ENCODE data around the gene CTNND2.

CTNND2 gene

GRCh38 chr5:11273180-11273903 lies 630.9 kb downstream of the CTNND2 start:
- no peaks in the 10 kb centered on the region for H3K27me3 ChIP-seq (ENCODE audit: low read depth, low read length)
- H3K9me3 ChIP-seq (ENCODE audit: control insufficient read depth in 1 of 2, low read length in 2 of 2): no peaks in the 10 kb centered on the region
- H3K4me1 ChIP-seq (ENCODE audit: control insufficient read depth in 1 of 2, insufficient read depth in 2 of 2, low read length in 2 of 2): no peaks in the 10 kb centered on the region
- H3K27ac ChIP-seq (ENCODE audit: low read length): no peak overlapping the region
- H3K36me3 ChIP-seq (ENCODE audit: control insufficient read depth in 1 of 2, insufficient read depth in 2 of 2, low read length in 2 of 2): no peaks in the 10 kb centered on the region
- no peak overlapping the region for H3K4me3 ChIP-seq (ENCODE audit: low read depth in 1 of 2, low read length in 2 of 2)

- no peak overlapping the region for H3K27ac ChIP-seq (ENCODE audit: low read length)
- no peak overlapping the region for H3K4me3 ChIP-seq (ENCODE audit: low read depth in 1 of 2, low read length in 2 of 2)
- no peaks in the 10 kb centered on the region for H3K27me3 ChIP-seq (ENCODE audit: low read depth, low read length)
- H3K36me3 ChIP-seq (ENCODE audit: control insufficient read depth in 1 of 2, insufficient read depth in 2 of 2, low read length in 2 of 2): no peaks in the 10 kb centered on the region
- no peaks in the 10 kb centered on the region for H3K9me3 ChIP-seq (ENCODE audit: control insufficient read depth in 1 of 2, low read length in 2 of 2)
- H3K4me1 ChIP-seq (ENCODE audit: control insufficient read depth in 1 of 2, insufficient read depth in 2 of 2, low read length in 2 of 2): no peaks in the 10 kb centered on the region
Measured at GRCh38 chr5:11269515-11269914, 634.7 kb downstream of the CTNND2 start.

DNA sequence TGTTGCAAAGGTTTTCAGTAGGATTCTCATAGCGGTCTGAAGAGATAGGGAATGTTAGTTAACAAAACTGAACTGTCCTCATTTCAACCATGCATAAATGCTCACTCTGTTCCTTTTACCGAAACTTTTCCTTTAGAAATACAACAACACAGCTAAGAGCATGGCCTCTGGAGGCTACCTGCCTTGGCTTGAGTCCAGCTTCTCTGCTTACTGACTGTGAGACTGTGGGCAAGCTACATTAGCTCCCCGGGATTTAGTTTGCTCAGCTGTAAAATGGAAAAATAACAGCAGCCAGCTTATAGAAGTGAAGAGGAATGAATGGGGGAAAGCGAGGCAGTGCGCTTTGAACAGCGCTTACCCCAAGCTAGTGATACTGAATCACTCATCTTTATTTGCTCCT lies 635.4 kb downstream of the CTNND2 start:
- no peak overlapping the region for H3K4me3 ChIP-seq (ENCODE audit: low read depth in 1 of 2, low read length in 2 of 2)
- no peaks in the 10 kb centered on the region for H3K4me1 ChIP-seq (ENCODE audit: control insufficient read depth in 1 of 2, insufficient read depth in 2 of 2, low read length in 2 of 2)
- H3K36me3 ChIP-seq (ENCODE audit: control insufficient read depth in 1 of 2, insufficient read depth in 2 of 2, low read length in 2 of 2): no peaks in the 10 kb centered on the region
- no peaks in the 10 kb centered on the region for H3K9me3 ChIP-seq (ENCODE audit: control insufficient read depth in 1 of 2, low read length in 2 of 2)
- no peak overlapping the region for H3K27ac ChIP-seq (ENCODE audit: low read length)
- H3K27me3 ChIP-seq (ENCODE audit: low read depth, low read length): no peaks in the 10 kb centered on the region

GRCh38 chr5:11266331-11266730 lies 637.9 kb downstream of the CTNND2 start:
- H3K9me3 ChIP-seq (ENCODE audit: control insufficient read depth in 1 of 2, low read length in 2 of 2): no peaks in the 10 kb centered on the region
- H3K36me3 ChIP-seq (ENCODE audit: control insufficient read depth in 1 of 2, insufficient read depth in 2 of 2, low read length in 2 of 2): no peaks in the 10 kb centered on the region

DNA sequence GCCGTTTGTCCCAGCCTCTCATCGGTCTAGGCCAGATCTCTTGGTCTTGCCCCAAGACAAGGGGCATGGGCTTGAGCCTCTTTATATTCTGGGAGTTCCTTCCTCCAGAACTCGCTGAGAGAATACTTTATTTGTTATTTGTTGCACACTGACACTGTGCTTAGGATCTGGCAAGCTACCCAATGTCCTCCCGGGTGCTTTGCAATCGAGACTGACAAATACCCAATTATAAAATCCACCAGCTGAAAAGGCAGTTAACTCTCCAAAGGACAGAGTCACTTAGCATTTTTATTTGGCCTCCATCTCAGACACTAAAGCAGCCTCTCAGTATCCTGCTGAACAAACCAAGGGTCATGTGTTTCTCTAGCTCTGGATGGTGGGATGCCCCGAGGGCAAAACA lies 643.0 kb downstream of the CTNND2 start:
- Histone ChIP-seq H3K9me3 (ENCODE audit: control insufficient read depth in 1 of 2, low read length in 2 of 2) (no peaks in the 10 kb centered on the region), H3K27me3 (ENCODE audit: low read depth, low read length) (no peaks in the 10 kb centered on the region), H3K27ac (ENCODE audit: low read length) (no peak overlapping the region), H3K4me3 (ENCODE audit: low read depth in 1 of 2, low read length in 2 of 2) (no peak overlapping the region), H3K4me1 (ENCODE audit: control insufficient read depth in 1 of 2, insufficient read depth in 2 of 2, low read length in 2 of 2) (no peaks in the 10 kb centered on the region), H3K36me3 (ENCODE audit: control insufficient read depth in 1 of 2, insufficient read depth in 2 of 2, low read length in 2 of 2) (no peaks in the 10 kb centered on the region)

More at GRCh38 chr5:11266331-11266730, 637.9 kb downstream of the CTNND2 start:
- Histone ChIP-seq H3K4me3 (ENCODE audit: low read depth in 1 of 2, low read length in 2 of 2) (no peak overlapping the region), H3K27me3 (ENCODE audit: low read depth, low read length) (no peaks in the 10 kb centered on the region), H3K4me1 (ENCODE audit: control insufficient read depth in 1 of 2, insufficient read depth in 2 of 2, low read length in 2 of 2) (no peaks in the 10 kb centered on the region), H3K27ac (ENCODE audit: low read length) (no peak overlapping the region)

- H3K36me3 ChIP-seq (ENCODE audit: control insufficient read depth in 1 of 2, insufficient read depth in 2 of 2, low read length in 2 of 2): no peaks in the 10 kb centered on the region
- H3K27ac ChIP-seq (ENCODE audit: low read length): no peak overlapping the region
- no peaks in the 10 kb centered on the region for H3K9me3 ChIP-seq (ENCODE audit: control insufficient read depth in 1 of 2, low read length in 2 of 2)
- no peaks in the 10 kb centered on the region for H3K27me3 ChIP-seq (ENCODE audit: low read depth, low read length)
- no peak overlapping the region for H3K4me3 ChIP-seq (ENCODE audit: low read depth in 1 of 2, low read length in 2 of 2)
- H3K4me1 ChIP-seq (ENCODE audit: control insufficient read depth in 1 of 2, insufficient read depth in 2 of 2, low read length in 2 of 2): no peaks in the 10 kb centered on the region
Measured at GRCh38 chr5:11258001-11258400, 646.2 kb downstream of the CTNND2 start.

DNA sequence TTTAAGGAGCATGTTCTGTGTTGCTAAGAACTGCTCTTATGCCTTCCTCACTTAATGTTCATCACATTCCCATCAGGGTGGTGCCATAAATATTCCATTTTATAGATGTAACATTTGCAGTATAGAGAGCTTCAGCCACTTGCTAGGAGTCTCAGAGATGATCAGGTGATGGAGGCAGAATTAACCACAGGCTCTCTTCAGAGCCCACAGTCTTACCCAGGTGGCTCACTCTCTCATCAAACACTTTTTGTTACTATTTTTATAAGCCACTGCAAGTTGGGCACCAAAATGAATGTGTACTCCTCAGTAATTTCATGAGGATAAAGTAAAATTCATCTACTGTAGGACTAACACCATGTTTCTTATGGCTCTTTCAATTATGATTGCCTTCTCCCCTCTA lies 651.7 kb downstream of the CTNND2 start:
- Histone ChIP-seq H3K4me1 (ENCODE audit: control insufficient read depth in 1 of 2, insufficient read depth in 2 of 2, low read length in 2 of 2) (no peaks in the 10 kb centered on the region), H3K27ac (ENCODE audit: low read length) (no peak overlapping the region), H3K4me3 (ENCODE audit: low read depth in 1 of 2, low read length in 2 of 2) (no peak overlapping the region), H3K9me3 (ENCODE audit: control insufficient read depth in 1 of 2, low read length in 2 of 2) (no peaks in the 10 kb centered on the region), H3K27me3 (ENCODE audit: low read depth, low read length) (no peaks in the 10 kb centered on the region), H3K36me3 (ENCODE audit: control insufficient read depth in 1 of 2, insufficient read depth in 2 of 2, low read length in 2 of 2) (no peaks in the 10 kb centered on the region)

DNA sequence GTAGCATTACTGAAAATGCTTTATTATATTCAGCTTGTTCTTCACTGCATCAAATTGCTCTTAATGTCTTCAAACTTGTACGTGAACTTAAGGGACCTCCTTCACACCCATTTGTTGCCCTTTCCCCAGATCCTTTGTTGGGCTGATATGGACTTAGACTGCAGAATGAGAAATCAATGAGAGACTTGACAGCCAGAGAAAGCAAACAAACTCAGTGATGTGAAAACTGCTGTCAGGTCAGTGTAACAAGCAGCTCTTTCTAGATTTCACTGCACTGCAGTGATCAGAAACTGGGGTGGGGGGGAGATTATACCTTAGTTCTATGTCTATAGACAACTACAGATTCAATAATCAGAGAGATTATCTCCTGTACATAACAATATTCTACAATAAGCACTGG lies 652.2 kb downstream of the CTNND2 start:
- H3K36me3 ChIP-seq (ENCODE audit: control insufficient read depth in 1 of 2, insufficient read depth in 2 of 2, low read length in 2 of 2): no peaks in the 10 kb centered on the region
- no peak overlapping the region for H3K4me3 ChIP-seq (ENCODE audit: low read depth in 1 of 2, low read length in 2 of 2)
- no peaks in the 10 kb centered on the region for H3K4me1 ChIP-seq (ENCODE audit: control insufficient read depth in 1 of 2, insufficient read depth in 2 of 2, low read length in 2 of 2)
- no peak overlapping the region for H3K27ac ChIP-seq (ENCODE audit: low read length)
- H3K27me3 ChIP-seq (ENCODE audit: low read depth, low read length): no peaks in the 10 kb centered on the region
- no peaks in the 10 kb centered on the region for H3K9me3 ChIP-seq (ENCODE audit: control insufficient read depth in 1 of 2, low read length in 2 of 2)

DNA sequence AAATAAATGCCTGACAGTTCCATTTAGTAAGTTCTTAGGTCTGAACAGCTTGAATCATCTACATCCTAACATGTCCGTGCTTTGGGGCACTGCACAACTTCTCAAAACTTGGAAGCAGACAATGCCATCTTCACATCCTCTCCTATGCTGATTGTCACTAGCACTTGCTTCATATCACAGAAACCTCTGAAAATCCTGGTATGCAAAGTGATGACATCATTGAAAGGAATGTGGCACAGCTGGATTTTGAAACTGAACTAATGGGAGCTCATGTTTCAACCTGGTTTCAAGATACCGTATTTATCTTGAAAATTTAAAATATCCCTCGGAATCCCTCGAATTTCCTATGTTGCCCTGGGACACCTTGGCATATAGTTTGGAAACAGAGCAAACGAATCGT lies 653.0 kb downstream of the CTNND2 start:
- H3K9me3 ChIP-seq (ENCODE audit: control insufficient read depth in 1 of 2, low read length in 2 of 2): no peaks in the 10 kb centered on the region
- no peak overlapping the region for H3K27ac ChIP-seq (ENCODE audit: low read length)
- no peaks in the 10 kb centered on the region for H3K4me1 ChIP-seq (ENCODE audit: control insufficient read depth in 1 of 2, insufficient read depth in 2 of 2, low read length in 2 of 2)
- H3K36me3 ChIP-seq (ENCODE audit: control insufficient read depth in 1 of 2, insufficient read depth in 2 of 2, low read length in 2 of 2): no peaks in the 10 kb centered on the region
- no peak overlapping the region for H3K4me3 ChIP-seq (ENCODE audit: low read depth in 1 of 2, low read length in 2 of 2)
- H3K27me3 ChIP-seq (ENCODE audit: low read depth, low read length): no peaks in the 10 kb centered on the region

GRCh38 chr5:11248966-11249365 lies 655.3 kb downstream of the CTNND2 start:
- no peaks in the 10 kb centered on the region for H3K9me3 ChIP-seq (ENCODE audit: control insufficient read depth in 1 of 2, low read length in 2 of 2)
- no peak overlapping the region for H3K4me3 ChIP-seq (ENCODE audit: low read depth in 1 of 2, low read length in 2 of 2)
- H3K4me1 ChIP-seq (ENCODE audit: control insufficient read depth in 1 of 2, insufficient read depth in 2 of 2, low read length in 2 of 2): no peaks in the 10 kb centered on the region
- no peaks in the 10 kb centered on the region for H3K27me3 ChIP-seq (ENCODE audit: low read depth, low read length)
- no peak overlapping the region for H3K27ac ChIP-seq (ENCODE audit: low read length)
- no peaks in the 10 kb centered on the region for H3K36me3 ChIP-seq (ENCODE audit: control insufficient read depth in 1 of 2, insufficient read depth in 2 of 2, low read length in 2 of 2)

DNA sequence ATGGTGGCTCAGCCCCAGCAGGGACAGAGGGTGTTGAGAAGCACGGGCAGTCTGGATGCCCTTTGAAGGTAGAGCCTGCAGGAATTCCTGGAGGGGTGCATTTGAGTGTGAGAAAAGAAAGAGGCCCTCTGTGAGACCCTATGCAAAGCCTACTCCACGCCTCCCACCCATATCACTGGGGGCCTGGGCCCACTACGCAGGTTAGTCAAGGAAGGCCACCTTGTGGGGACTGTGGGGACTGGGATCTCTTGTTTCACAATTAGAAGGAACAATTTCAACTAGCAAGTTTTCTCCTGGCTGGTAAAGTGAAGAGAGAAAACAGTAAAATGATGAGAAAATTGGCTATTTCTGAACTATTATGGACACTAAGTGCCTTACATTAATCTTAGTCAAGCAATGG lies 657.0 kb downstream of the CTNND2 start:
- no peaks in the 10 kb centered on the region for H3K4me1 ChIP-seq (ENCODE audit: control insufficient read depth in 1 of 2, insufficient read depth in 2 of 2, low read length in 2 of 2)
- H3K27me3 ChIP-seq (ENCODE audit: low read depth, low read length): no peaks in the 10 kb centered on the region
- no peak overlapping the region for H3K27ac ChIP-seq (ENCODE audit: low read length)
- no peak overlapping the region for H3K4me3 ChIP-seq (ENCODE audit: low read depth in 1 of 2, low read length in 2 of 2)
- no peaks in the 10 kb centered on the region for H3K36me3 ChIP-seq (ENCODE audit: control insufficient read depth in 1 of 2, insufficient read depth in 2 of 2, low read length in 2 of 2)
- no peaks in the 10 kb centered on the region for H3K9me3 ChIP-seq (ENCODE audit: control insufficient read depth in 1 of 2, low read length in 2 of 2)

Measured in muscle layer of duodenum (tissue), 2 donors.